NK-92 treated with Interleukin-12 subunit alpha and Interleukin-12 subunit beta, amount 100 ng/mL, for 24 hours (cell line): ENCODE results near the gene CXCR1.
"Not testable (repeated sequence)": the region's sequence is repeated elsewhere in the genome, so short reads cannot be mapped to it uniquely, and the experiment has no call there.

Experiments used
- DNase-seq: peaks from one replicate; lab custom pipeline; 2025; lab: John Stamatoyannopoulos, UW

Gene CXCR1

DNA sequence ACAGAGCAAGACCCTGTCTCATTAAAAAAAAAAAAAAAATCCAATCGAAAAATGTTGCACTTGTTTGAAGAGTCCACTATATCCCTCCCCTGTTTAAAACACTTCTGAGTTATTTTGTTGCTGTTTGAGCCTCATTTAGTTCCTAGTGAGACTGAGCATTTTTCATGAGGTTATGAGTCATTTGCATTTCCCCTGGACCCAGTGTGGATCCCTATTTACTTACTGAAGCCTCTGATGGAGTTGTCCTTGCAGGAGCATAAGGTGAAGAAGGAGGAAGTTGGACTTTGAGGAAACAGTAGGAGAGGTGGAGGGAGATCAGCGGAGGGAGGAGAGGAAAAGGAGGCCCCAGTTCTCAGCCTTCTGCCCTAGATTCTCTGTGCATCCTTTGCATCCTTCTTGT, 5.1 kb downstream of the CXCR1 start:
- no peak for DNase-seq

DNA sequence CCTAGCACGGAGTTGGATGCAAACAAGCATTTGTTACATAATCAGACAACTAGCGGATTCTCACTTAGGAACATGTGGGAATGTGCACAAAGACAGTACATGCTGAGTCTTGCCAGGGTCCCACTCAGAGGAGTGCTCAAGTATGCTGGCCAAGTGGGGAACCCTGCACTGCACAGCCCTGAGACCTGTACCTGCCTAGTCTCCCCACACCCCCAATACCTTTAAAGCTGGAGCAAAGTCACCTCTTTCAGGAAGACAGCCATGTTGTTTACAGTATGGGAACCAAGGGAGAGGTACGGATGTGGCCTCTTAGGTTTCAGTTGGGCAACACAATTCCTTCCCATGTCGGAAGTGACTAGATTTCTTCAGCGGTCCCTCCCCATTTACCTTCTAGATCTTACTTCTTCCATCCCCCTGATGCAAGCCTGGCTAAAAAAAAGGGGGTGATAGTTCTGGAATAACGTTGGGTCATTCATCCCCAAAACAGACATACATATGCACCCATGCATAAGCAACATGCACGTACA, 10.7 kb downstream of the CXCR1 start:
- no peak for DNase-seq

DNA sequence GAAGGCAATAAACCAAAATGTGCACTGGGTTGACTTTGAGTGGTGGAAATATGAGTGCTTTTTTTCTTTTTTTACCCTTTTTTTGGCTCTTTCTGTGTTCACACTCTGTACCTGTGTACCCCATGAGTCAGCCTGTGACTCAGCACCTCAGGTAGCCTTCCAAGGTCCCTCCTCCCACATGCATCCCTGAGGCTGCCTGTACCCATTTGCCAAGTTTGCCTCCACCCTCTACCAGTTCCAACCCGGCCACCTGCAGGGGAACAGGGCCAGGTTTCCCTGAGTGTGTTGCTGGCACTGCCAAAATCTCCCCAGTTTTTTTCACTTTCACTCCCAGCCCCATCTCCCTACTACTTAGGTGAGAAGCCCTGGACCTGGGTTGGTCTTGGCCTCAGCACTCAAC, 14.0 kb downstream of the CXCR1 start:
- DNase-seq = no peak

DNA sequence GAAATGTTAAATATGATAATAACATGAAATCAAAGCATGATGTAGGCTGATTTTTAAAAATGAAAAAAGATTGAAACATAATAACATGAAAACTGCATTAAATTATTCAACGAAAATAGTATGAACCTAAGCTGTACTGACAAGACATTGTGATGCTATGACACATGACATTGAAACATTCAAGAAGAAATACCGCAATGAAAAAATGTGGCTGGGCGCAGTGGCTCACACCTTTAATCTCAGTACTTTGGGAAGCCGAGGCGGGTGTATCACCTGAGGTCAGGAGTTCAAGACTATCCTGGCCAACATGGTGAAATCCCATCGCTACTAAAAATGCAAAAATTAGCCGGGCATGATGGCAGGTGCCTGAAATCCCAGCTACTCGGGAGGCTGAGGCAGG, 14.6 kb downstream of the CXCR1 start:
- DNase-seq = no peak

DNA sequence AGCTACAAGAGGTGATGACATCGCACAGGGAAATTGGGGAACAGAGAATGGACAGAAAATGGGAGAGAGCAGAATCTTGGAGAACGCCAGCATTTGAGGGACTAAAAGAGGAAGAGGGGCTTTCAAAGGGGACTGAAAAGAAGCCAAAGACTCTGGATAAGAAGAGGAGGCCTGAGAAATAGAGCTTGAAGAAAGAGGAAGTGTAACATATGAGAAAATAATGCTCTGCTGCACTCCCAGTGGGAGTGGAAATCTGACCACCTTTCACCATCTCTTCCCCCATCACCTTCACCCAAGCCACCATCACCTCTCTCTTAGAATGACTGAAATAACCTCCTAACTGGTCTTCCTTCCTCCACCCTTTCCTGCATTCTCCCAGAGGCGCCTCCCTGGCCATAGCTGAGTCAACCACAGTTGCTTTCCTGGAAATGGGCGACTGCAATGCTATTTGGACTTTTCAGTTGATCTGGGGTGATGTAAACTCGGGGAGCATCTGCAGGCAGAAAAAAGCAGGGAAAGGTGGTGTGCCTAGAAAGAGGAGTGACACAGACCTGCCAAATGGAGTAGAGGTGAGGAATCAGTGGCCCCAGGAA, 16.8 kb downstream of the CXCR1 start:
- no peak for DNase-seq

DNA sequence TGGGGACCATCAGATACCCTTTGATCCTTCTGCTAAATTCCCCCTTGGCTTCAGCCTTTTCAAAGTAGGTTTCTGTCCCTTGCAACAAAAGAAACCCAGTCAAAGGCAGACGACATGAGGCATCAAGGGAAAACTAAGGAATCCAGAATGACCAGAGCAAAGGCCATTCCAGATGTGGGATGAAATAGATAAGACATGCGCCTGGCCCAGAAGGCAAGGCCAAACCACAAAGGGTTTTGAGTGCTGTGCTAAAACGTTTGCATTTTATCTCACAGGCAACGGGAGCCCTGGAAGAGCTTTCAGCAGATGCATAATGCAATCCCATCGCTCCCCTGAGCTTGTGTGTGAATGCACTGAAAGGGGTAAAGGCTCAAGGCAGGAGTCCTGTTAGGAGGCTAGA, 17.7 kb downstream of the CXCR1 start:
- no peak for DNase-seq

DNA sequence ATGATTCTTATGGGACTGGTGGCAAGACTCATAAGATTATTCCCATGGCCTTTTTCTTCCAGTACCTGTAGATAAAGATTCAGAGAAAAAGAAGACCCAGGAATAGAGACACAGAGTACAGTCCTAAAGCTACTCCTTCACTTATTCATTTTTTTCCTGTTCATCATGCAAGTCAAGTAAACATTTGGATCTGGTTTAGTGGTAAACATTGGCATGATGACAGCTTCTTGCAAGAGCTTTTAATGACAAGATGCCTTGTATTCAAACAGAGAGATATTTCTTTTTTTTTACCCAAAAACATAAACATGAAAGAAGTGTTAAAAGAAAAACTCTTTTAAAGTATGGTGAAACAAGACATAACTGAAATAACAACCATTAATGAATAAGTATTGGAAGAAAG, 20.7 kb downstream of the CXCR1 start:
- no peak for DNase-seq

DNA sequence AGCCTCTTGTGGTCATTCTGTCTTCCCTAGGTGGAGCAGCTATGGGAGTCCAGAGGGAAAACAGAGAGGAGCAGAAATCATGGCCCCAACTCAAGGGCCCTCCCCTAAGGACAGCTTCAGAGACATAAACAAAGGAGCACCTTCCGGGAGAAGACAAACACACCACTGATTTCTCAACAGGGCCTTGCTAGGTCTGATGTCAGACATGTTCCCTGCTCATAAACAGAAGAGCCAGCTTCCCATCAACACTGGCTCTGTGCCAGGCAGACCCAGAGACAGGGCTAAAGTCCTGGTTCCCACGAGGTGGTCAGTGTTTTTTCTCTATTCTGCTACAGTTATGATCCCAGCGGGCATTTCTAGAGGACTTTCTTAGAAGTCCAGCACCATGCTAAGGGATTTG, 21.6 kb downstream of the CXCR1 start:
- DNase-seq = no peak

DNA sequence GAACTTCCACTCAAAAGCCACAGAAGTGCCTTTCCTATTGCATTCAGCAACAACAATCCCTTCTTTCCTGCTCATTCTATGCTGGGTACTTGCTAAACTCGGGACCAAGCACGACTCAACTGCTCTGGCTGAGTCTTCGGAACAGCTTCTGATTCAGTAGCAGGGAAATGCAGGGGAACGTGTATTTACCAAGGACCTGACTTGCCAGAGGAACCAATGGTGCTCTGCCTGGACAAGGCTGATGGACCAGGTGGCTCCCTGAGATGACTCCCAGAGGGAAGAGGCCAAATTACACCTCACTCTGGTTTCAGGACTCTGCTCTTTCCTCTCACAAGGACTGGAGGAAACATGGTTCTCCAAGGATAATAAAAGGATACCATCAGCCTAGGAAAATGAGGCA, 28.7 kb downstream of the CXCR1 start:
- DNase-seq = no peak

DNA sequence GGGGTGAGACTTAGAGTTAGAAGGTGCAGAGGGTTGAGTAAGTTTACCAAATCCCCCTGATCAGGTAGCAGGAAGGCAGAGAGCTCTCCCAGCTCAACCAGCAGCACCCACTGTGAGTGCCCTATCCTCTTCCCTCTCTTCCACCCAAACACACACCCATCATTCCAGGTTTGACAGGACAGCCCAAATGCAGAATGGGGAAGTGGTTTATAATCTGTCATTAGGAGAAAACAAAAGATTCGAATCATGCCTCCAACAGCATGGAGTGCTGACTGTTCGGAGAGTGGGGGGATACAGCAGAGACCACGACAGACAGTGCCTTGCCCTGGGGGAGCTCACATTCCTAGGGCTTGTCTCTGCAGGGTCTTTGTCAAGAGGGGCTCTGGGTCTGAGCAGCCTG, 29.2 kb downstream of the CXCR1 start:
- DNase-seq = no peak

DNA sequence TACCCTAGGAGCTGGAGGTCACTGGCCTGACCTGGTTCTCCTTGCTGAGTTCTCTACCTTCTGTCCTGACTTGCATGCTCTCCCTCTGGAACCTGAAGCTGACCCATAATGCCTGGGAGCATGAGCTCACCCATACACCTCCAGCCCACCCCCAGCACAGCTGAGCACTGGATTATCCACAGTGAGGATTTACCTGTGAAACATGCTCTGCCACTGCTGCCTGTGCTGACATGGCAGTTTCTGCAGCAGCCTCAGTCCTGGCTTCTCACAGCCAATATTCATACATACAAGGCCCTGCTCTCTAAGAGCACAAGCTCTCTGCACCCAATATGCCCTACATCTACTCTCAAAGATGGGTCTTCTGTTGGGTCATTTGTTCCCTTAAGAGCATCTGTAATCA, 35.9 kb downstream of the CXCR1 start:
- no peak for DNase-seq

DNA sequence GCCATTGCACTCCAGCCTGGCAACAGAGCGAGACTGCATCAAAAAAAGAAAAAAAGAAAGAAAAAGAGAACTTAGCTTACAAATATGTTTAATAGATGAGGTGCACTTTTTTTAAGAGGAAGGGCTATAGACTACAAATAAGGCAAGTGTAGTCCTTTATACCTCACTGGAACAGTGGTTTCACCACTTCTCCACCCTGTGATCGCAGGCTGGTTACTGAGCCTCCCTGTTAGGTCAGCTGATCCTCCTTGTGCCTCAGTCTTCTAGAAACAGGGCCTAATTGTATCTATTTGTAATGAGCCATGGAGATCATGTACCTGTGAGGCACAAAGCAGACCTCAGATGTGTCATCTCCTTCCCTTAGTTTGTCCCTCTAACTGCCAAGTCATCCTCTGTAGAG, 36.4 kb downstream of the CXCR1 start:
- DNase-seq = no peak

DNA sequence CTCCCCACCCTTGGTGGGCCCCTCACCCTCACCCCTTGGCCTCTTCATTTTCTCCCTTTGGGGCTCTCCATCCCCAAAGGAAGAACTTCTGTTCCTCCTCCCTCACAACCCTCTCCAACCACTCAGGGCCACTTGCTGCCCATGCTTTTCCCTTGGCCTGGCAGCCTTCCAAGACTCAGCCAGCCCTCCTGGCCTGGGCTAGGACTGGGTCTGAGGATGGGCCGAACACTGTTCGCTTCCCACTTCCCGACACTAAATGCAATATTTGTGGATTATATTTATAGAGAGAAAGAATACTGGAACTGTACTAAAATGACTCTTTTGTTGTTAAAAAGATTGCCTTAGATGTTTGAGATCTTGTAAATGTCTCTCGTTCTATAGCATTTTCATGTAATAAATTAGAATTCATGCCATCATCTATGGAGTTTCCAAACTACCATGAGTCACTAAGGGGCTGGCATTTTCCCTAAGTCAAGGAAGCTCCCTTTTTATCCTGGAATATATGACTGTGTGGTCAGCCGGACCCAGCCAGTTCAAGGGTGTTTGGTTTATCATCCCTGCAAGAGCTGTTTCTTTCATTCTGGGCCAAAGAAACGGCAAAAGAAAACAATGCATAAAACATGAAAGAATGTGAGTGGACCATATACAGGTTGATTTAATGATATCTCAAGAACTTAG, 37.2 kb downstream of the CXCR1 start:
- DNase-seq = no peak

DNA sequence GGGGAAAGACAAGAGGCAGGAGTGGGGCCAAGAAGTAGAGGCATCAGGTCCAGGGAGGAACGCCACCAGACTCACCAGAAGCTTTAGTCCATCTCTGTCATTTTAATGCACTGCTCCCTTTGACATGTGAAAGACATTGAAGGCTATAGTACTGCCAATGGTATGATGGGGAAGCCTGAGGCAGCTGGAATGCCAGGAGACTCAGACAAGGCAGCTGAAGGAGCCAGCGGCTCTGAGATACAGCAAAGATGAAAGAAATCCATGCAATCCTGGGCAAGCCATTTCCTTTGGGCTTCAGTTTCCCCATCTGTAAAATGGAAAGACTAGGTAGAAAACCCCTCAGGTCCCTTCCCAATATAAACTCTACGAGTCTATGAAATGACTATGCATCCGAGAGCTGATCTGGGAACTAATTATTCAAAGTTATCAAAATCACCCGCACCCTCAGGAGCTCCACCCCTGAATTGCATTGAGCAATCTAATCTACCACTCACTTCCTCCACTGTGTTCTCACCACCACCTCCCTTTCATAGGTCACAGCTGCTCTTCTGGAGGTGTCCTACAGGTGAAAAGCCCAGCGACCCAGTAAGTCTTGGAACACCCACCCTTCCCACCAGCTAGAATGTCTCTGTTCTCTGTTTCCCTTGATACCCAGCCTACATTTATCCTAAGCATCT, 37.8 kb downstream of the CXCR1 start:
- DNase-seq = no peak

DNA sequence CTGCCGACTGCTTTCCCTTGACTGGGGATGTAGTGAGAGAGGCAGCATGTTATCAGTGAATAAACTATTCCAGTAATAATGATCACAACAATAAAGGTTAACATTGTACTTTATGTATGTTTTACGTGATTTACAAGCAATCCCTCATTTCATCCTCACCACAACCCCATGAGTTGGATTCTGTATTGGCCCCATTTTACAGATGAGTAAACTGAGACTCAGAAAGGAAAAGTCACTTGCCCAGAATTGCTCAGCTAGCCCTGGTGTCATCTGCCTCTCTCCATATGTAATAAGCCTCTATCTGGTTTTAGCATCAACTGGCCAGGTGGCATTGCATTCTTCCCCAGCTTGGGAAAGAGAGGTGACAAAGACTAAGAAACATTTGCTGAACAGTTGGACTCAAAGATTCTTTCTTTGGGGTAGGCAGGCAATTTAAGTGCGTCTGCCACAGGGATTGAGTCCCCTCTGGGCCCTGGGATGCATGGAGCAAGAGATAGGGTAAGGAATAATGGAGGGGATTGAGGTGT, 38.8 kb downstream of the CXCR1 start:
- DNase-seq = no peak

DNA sequence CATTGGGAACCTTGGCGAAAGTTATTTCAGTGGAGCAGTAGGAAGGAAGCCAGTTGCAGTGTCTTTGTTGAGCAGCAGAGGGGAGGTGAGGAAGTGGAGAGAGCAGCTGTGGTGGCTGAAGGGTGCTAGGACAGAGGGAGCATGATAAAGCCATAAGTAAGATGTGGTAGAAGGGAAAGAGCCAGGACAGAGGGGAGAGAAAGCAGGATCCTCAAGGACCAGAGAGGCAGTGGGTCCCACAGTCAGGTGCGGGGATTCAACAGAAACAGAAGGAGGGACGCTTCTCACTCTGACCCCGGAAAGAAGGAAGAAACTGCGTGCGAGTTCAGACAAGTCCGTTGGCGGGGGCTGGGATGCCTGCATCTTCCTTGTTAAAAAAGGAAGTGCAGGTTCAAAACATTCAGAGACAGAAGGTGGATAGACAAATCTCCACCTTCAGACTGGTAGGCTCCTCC, 41.1 kb downstream of the CXCR1 start, which contains the start of gene CXCR2:
Gene CXCR2 (plus strand): TSS at position 403 of the 455 bp plus-strand sequence. CDS start 8,774 bp downstream, outside the sequence.
- no peak for DNase-seq

DNA sequence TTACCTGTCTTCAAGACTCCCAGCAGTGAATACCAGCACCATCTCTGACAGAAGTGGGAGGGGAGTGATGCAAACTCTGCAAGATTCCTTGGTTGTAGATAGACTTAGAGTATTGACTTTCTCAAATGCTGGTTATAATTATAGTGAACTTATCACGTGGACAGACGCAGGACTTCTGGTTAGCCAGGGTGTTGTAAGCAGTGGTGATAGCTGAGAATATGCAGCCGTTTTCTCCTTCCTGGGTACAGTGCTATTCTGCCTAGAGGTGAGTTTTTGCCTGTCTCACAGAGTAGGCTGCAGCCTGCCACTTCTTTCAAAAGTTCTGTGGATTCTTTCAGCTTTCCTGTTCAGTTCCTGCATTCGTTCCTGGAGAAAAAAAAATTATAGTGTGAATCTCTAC, 41.7 kb downstream of the CXCR1 start:
- no peak for DNase-seq

DNA sequence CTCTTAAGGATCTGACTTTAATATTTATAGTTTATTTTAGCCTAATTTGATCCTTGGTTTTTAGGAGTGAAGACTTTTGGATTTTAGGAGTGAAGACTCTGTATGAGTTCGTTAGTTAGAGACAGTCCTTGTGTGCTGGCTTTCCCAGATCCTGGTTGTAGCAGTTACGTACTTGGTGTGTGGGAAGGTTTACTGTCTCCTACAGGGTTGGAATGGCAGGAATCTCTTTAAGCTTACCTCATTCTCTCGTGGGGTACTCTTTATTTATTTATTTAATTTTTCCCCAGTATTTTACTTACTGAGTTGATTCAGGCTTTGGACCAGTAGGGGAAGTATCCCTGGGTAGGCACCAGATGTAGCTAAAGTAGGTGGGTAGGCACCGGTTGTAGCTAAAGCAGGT, 42.8 kb downstream of the CXCR1 start:
- DNase-seq = no peak

DNA sequence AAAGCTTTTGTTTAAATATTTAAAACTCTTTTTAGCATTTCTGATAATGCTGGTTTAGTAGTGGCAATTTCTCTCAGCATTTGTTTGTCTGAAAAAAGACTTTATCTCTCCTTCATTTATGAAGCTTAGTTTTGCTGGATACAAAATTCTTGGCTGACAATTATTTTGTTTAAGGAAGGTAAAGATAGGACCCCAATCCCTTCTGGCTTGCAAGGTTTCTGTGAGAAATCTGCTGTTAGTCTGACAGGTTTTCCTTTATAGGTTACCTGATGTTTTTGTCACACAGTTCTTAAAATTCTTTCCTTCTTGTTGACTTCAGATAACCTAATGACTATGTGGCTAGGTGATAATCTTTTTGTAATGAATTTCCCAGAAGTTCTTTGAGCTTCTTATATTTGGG, 44.5 kb downstream of the CXCR1 start:
- DNase-seq = not testable (repeated sequence)

DNA sequence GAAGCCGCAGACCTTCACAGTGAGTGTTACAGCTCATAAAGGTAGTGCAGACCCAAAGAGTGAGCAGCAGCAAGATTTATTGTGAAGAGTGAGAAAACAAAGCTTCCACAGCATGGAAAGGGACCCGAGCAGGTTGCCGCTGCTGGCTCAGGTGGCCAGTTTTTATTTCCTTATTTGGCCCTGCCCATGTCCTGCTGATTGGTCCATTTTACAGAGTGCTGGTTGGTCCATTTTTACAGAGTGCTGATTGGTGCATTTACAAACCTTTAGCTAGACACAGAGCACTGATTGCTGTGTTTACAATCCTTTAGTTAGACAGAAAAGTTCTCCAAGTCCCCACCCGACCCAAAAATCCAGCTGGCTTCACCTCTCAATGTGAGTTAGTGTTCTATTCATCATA, 45.0 kb downstream of the CXCR1 start:
- not testable (repeated sequence) for DNase-seq
